GM18526 (cell line): ENCODE data around the gene HSPB1.

ENCODE experiments used
- POLR2A ChIP-seq: IDR thresholded peaks from 3 replicates; pipeline ENCODE4 v1.6.1; 2011; ENCODE audit not compliant: insufficient read length; ENCODE audit errors: extremely low read depth

HSPB1 gene

GRCh38 chr7:76302347-76303201 lies at the start of gene HSPB1:
Gene HSPB1, plus strand, starts transcription at chr7:76302673. Its CDS starts 40 bp downstream, at chr7:76302713.
- peak; percentile 79 for TF ChIP-seq POLR2A

DNA sequence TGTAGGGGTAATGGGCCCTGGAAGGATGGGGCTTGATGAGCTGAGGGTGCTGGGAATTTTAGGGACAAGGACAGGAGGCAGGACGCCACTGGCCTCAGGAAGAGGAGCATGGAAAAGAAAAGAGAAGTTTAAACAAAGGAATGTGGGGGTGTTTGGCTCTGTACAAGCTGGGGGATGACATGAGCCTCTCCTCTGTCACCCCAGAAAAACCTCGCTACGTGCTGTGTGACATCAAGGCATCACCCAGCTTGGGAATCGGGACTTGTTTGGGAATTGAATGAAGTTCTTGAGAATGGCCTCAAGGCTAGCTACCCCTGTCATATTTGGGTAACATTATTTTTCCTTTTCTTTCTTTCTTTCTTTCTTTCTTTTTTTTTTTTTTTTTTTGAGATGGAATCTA lies 47.7 kb upstream of the HSPB1 start:
- TF ChIP-seq POLR2A = no peak

DNA sequence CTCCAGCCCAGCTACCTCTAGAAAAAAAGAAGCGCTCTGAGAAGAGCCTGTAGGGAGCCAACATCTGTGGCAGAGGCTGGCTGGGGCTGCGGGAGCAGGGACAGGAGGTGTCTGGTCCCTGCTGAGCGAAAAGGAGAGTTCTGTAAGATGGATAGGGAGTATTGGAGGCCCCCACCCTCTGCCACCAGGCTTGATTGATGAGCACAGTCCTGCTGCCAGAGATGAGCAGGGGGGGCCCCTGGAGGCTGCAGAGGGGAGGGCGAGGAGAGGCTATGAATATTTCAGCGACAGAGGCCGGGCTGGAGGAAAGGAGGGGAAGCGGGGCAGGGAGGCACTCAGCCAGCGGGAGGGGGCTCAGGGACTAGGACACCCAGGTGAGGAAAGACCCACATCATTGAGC lies 44.5 kb upstream of the HSPB1 start:
- no peak for TF ChIP-seq POLR2A

DNA sequence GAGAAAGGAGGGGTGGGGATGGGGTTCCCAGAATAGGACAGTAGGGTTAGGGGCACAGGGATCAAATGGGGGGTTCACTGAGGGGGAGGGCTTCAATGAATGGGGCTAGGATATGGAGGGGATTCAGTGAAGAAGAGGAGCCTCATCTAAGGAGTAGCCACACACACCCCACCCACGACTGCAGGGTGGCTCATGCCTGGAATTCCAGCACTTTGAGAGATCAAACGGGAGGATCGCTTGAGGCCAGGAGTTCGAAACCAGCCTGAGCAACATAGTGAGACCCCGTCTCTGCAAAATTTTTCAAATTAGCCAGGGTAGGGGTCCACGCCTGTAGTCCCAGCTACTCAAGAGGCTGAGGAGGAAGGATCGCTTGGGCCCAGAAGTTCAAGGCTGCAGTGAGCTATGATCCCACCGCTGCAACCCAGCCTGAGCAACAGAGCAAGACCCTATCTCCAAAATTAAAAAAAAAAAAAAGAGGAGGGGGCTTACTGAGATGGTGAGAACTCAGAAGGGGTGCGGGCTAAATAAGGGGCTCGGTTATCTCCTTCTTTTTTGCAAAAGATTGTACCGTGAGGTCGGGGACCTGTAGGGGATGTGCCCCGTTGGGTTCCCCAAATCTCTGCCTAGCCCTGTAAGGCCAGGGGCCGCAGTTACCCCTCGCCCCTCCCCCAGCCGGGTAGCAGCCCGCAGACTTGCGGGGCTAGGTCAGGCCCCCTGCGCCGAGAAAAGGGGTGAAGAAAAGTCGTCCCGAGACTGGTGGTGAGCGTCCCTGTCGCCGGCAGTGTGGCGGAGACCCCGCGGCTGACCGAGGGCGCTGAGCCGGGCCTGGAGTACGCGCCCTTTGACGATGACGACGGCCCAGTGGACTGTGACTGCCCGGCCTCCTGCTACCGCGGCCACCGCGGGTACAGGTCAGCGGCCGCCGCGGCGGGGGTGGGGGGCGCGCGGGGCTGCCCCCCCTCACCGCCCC lies 43.1 kb upstream of the HSPB1 start:
- no peak for TF ChIP-seq POLR2A

GRCh38 chr7:76260171-76260703 lies 42.2 kb upstream of the HSPB1 start:
- no peak for TF ChIP-seq POLR2A

DNA sequence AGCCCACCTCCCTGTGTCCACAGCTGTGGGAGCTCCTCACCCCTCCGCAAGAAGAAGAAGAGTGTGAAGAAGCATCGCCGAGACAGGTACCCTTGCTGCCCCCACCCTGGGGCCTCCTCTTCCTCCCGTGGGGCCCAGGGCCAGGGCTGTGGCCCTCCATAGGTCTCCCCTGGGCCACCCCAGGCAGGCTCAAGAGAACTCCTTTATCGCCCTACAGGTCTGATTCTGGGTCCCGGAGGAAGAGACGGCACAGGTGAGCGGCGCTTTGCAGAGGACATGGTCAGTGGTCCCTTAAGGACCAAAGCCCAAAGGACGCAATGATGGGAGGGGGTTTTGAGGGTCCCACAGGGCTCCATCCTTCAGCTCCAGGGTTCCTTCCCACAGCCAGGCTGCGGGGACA lies 41.1 kb upstream of the HSPB1 start:
- no peak for TF ChIP-seq POLR2A

DNA sequence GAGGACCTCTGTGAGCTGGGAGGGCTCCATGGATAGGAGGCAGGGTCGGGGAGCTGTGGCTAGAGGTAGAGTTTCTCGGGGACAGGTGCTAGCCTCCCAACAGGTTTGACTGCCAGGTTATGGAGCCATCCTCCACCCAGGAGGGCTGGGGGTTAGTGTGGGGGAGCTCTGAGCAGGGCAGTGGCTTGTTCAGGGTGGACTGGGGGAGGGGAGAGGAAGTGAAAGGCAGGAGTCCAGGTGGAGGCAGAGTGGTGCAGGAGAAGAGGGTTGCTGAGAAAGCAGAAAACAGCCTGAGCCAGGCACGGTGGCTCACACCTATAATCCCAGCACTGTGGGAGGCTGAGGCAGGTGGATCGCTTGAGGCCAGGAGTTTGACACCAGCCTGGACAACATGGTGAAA lies 40.5 kb upstream of the HSPB1 start:
- no peak for TF ChIP-seq POLR2A

DNA sequence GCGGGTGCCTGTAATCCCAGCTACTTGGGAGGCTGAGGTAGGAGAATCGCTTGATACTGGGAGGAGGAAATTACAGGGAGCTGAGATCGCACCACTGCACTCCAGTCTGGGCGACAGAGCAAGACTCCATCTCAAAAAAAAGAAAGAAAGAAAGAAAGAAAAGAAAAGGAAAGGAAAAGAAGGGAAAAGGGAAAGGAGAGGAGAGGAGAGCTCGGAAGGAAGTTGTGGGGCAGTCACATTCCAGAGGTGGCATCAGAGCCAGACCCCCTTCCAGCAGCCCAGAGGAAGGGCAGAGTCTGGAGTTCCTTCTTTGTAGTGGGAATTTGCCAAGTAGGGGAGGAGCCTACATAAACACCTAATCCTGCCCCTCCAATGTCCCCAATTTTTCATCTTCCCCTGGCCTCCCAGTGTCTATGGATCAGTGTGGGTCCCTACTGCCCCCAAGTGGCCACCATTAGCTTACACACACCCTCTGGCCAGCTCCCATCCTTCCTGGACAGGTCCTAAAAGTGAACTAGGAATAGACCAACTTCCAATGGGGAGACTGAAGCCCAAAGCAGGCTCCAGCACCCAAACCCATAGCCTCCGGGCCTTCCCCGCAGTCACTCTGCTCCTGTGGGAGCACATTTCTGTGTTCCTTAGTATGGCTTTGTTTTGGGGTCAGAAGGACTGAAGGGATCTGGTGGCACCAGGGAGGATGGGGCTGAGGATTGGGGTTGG lies 39.6 kb upstream of the HSPB1 start:
- no peak for TF ChIP-seq POLR2A

DNA sequence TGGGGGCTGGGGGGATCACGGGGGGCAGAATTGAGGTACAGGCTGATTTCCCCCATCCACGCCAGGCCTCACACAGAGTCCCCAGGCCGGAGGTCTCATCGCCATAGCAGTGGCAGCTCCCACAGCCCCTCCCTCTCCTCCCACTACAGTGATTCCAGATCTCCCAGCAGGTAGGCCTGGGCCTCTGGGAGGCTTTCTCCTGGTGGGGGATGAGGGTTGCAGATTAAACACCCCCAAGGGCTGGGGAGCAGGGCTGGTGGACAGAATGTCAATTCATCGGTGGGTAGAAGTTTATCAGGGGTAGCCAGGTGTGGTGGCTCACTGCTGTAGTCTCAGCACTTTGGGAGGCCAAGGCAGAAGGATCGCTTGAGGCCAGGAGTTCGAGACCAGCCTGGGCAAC lies 37.2 kb upstream of the HSPB1 start:
- no peak for TF ChIP-seq POLR2A

DNA sequence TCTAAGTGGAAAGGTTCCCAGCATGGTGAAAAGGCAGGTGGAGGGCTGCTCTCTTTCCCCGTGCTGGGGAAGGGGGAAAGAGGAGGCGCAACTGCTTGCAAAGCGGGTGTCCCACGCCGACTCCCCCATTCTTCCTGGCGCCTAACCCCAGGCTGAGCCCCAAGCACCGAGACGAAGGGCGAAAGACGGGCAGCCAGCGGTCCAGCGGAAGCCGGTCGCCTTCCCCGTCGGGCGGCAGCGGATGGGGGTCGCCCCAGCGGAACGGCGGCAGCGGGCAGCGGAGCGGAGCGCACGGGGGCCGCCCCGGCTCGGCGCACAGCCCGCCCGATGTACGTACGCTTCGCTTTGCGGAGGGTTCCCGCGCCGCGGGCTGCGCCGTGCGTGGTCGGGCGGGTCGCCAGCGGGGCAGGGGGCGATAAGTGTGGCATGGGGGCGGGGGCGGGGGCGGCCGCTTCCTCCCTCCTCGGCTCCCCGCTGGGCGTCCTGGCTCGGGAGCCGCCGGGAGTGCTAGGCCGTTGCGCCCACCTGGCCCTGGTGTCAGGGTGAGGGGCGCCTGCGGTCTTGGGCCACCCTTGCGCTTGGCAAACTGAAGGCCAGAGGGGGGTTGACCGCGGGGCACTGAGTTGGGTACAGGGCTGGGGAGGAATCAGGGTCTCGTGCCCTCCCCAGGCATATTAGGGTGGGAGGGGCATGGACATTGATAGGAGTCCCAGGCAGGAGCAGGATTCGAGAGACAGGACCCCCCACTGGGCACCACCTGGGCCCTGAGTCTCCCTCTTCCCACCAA lies 35.2 kb upstream of the HSPB1 start:
- no peak for TF ChIP-seq POLR2A

- no peak for TF ChIP-seq POLR2A
These were observed 34.6 kb upstream of the HSPB1 start for GRCh38 chr7:76267894-76268183.

- no peak for TF ChIP-seq POLR2A
These were observed 34.1 kb upstream of the HSPB1 start for GRCh38 chr7:76268376-76268775.

DNA sequence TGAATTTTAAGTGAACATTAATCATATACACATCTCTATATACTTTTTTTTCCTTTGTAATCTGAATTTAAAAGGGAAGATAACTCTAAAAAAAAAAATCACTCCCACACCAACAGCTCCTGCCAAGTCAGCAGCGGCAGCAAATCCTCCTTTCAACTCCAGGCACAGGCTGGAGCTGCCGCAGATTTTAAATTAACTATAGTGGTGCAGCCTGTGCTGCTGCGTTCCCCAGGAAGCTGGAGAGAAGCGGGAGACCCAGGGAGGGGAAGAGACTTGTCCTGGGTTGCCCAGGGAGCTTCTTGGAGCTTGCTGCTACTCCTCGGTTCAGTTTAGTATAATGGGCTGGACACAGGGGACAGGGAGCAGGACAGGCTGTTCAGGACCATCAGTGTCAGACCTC lies 32.6 kb upstream of the HSPB1 start:
- TF ChIP-seq POLR2A = no peak

- TF ChIP-seq POLR2A = no peak
These were observed 30.3 kb upstream of the HSPB1 start for GRCh38 chr7:76272142-76272541.

- TF ChIP-seq POLR2A = no peak
These were observed 29.5 kb upstream of the HSPB1 start for GRCh38 chr7:76272851-76273497.

- TF ChIP-seq POLR2A = no peak
These were observed 29.0 kb upstream of the HSPB1 start for GRCh38 chr7:76273503-76273902.
